AG10803 (cell line): ENCODE data around the gene PUM2.
A peak's percentile ranks its signal among the peaks of the same experiment; 100 is the strongest.

Source experiments
- DNase-seq: peaks from one replicate; pipeline ENCODE4 v3.0.0; 2010; ENCODE audit warnings: low read depth
- H3K4me3 ChIP-seq: 2 replicates; pipeline ENCODE4 v1.5.1; 2011; ENCODE audit warnings: mild to moderate bottlenecking, low read length, control low read depth
- CTCF ChIP-seq: conservative IDR thresholded peaks from 2 replicates; pipeline ENCODE4 v1.5.1; 2011; ENCODE audit warnings: mild to moderate bottlenecking, low read length, control low read depth, inconsistent platforms

PUM2 gene

GRCh38 chr2:20350753-20351554 lies at the start of gene PUM2:
TSS of gene PUM2 (minus strand) at chr2:20350844. CDS start at chr2:20327360, 23,484 bp downstream.
- H3K4me3 ChIP-seq = peak within 1 kb of the TSS; percentile 83
- peak; percentile 92 for DNase-seq
- TF ChIP-seq CTCF = no peak

GRCh38 chr2:20400306-20400705 lies 49.7 kb upstream of the PUM2 start:
- no peak overlapping the region for H3K4me3 ChIP-seq
- no peak for TF ChIP-seq CTCF
- DNase-seq = no peak

- no peak for TF ChIP-seq CTCF
- no peak overlapping the region for H3K4me3 ChIP-seq
- DNase-seq = peak; percentile 28
Observed at GRCh38 chr2:20398956-20399567, 48.4 kb upstream of the PUM2 start.

GRCh38 chr2:20397811-20398447 lies 47.3 kb upstream of the PUM2 start:
- H3K4me3 ChIP-seq = no peak overlapping the region
- DNase-seq = no peak
- no peak for TF ChIP-seq CTCF

- no peak for DNase-seq
- no peak for TF ChIP-seq CTCF
- H3K4me3 ChIP-seq = no peak overlapping the region
Observed at GRCh38 chr2:20396356-20397000, 45.8 kb upstream of the PUM2 start.

GRCh38 chr2:20393986-20394385 lies 43.3 kb upstream of the PUM2 start:
- DNase-seq = no peak
- no peak for TF ChIP-seq CTCF

More at GRCh38 chr2:20393986-20394385, 43.3 kb upstream of the PUM2 start:
- no peak overlapping the region for H3K4me3 ChIP-seq
